ENCODE data around the gene RNF212. TPM values are rescaled to one million over a fixed set of nuclear protein-coding genes. Genes with fewer than 3 reads are reported as not detected.

The RNF212 gene
- total RNA-seq, 4 donors from 2014 or later, result 6.7 to 31.1 (median 8.6) TPM

DNA sequence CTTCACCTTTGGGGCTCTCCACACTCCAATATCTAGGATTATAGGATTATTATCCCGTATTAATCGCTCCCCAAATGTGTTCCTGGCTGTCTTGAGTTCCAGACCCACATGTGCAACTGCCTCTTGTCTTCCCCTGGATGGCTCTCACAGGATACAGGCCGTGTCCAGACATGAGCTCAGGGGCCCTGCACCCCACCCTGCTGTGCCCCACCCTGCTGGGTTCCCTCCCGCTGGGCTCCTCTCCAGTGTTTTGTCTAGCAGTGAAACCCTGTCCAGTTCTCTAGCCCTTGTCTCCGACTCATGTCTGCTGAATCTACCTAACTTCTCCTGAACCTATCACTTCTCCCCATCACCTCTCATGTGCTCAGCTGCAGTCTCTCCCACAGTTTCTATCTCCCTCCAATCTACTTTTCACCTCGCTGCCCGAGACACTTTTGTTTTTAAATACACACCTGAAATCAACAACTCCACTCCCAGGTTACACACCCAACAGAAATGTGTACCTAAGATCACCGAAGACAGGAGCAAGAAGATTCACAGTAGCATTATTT, 2.0 kb downstream of the RNF212 start:
- Histone ChIP-seq H3K4me1 (peaks cover 0 to 22% of the 10 kb centered on the region in 2 donors), H3K36me3 (no peaks in the 10 kb centered on the region), H3K4me3 (replicated peaks in 1 of 3) (no peak overlapping the region), H3K27me3 (no peaks in the 10 kb centered on the region), H3K27ac (no peak overlapping the region), H3K9me3 (no peaks in the 10 kb centered on the region)
- DNase-seq, result no peak
- 50 to 60% methylated on average over 8 of the region's 8 CpGs for WGBS, 2 donors
- TF ChIP-seq POLR2A (IDR thresholded peaks at IDR 0.05), result no peak
- TF ChIP-seq, protein P1, sequence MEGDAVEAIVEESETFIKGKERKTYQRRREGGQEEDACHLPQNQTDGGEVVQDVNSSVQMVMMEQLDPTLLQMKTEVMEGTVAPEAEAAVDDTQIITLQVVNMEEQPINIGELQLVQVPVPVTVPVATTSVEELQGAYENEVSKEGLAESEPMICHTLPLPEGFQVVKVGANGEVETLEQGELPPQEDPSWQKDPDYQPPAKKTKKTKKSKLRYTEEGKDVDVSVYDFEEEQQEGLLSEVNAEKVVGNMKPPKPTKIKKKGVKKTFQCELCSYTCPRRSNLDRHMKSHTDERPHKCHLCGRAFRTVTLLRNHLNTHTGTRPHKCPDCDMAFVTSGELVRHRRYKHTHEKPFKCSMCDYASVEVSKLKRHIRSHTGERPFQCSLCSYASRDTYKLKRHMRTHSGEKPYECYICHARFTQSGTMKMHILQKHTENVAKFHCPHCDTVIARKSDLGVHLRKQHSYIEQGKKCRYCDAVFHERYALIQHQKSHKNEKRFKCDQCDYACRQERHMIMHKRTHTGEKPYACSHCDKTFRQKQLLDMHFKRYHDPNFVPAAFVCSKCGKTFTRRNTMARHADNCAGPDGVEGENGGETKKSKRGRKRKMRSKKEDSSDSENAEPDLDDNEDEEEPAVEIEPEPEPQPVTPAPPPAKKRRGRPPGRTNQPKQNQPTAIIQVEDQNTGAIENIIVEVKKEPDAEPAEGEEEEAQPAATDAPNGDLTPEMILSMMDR (IDR thresholded peaks at IDR 0.05), result no peak
- intact Hi-C loops (cut with DNase I), result no loop called here

DNA sequence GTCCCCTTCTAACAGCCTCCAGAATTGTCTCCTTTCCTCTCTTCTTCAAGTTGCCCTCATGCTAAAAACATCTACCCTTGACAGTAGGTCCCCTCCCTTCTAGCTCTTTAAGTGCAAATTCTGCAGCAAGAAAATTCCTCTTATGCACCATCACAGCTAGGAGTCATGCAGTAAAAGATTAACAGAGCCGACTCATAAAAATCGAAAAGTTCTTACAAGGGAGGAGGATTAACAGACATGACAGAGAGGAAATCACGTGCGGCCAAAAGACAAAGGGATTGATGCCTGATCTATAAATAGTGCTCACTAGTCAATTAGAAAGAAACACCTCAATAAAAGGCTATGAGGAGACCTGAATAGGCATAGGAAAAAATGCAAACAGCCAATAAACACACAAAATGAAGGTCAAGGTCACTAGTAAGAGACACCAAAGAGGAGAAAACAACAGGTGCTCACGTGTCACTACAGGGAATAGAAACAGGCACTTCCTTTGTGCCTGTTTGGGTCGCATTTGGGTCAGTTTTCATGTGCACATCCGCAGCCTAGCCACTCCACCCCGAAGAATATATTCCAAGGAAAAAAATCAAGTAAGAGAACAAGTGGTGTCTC, 3.4 kb downstream of the RNF212 start:
- H3K9me3 ChIP-seq, result no peaks in the 10 kb centered on the region
- DNase-seq, result no peak
- 77 to 79% methylated on average over 8 of the region's 8 CpGs for WGBS, 2 donors
- H3K4me1 ChIP-seq, result peaks cover 0 to 15% of the 10 kb centered on the region in 2 donors
- TF ChIP-seq POLR2A (IDR thresholded peaks at IDR 0.05), result no peak
- TF ChIP-seq, protein P1 (IDR thresholded peaks at IDR 0.05), result no peak
- intact Hi-C loops (cut with DNase I), result no loop called here
- H3K27me3 ChIP-seq, result no peaks in the 10 kb centered on the region
- H3K36me3 ChIP-seq, result no peaks in the 10 kb centered on the region
- no peak overlapping the region for H3K4me3 ChIP-seq (replicated peaks in 1 of 3)
- H3K27ac ChIP-seq, result no peak overlapping the region

DNA sequence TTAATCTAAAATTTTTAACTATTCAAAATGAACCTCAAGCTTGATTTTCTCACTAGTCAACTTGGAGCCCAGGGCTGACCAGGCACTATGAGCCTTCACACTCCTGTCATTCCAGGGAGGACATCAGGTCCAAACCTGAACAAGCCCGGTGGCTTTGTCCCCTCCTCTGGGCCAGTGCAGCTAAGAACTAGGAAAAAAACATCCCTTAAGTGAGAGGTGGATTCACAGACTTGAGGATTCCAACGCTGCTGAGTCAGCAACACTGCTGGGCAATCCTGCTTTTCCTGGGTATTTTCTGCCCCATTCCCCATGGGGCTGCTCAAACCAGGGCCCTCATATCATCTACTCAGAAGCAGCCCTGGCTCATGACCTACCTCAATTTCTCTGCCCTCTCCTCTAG, 4.0 kb downstream of the RNF212 start:
- Histone ChIP-seq H3K9me3 (no peaks in the 10 kb centered on the region), H3K27ac (no peak overlapping the region), H3K36me3 (no peaks in the 10 kb centered on the region), H3K4me1 (peaks cover 0 to 15% of the 10 kb centered on the region in 2 donors), H3K27me3 (no peaks in the 10 kb centered on the region), H3K4me3 (replicated peaks in 1 of 3) (no peak overlapping the region)
- no peak for DNase-seq
- WGBS, 2 donors, result 71 to 73% methylated on average over 2 of the region's 2 CpGs
- intact Hi-C loops (cut with DNase I), result no loop called here
- no peak for TF ChIP-seq POLR2A (IDR thresholded peaks at IDR 0.05)
- TF ChIP-seq, protein P1 (IDR thresholded peaks at IDR 0.05), result no peak

DNA sequence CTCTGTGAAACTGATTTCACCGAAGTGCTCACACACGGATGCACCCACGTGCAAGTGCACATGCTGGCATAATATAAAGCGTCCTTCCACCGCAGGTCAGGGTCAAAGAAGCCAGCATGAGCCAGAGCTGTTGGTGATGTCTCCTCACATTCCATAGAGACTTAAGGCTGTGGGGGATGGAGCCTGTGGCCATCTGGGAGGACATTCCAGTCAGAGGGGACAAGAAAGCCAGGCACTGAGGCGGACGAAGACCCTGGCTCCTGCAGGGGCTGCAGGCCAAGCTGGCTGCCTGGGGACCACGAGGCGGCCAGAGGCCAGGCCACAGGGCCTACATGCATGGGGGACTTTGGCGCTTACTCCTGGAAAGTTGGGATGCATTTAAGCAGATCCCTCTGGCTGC, 7.7 kb downstream of the RNF212 start:
- intact Hi-C loops (cut with DNase I), result no loop called here
- no peak for DNase-seq
- no peaks in the 10 kb centered on the region for H3K36me3 ChIP-seq
- no peak overlapping the region for H3K27ac ChIP-seq
- no peak for TF ChIP-seq POLR2A (IDR thresholded peaks at IDR 0.05)
- TF ChIP-seq, protein P1 (IDR thresholded peaks at IDR 0.05), result no peak
- H3K4me3 ChIP-seq (replicated peaks in 1 of 3), result no peak overlapping the region
- WGBS, 2 donors, result 66 to 77% methylated on average over 8 to 9 of the region's 10 CpGs
- no peaks in the 10 kb centered on the region for H3K9me3 ChIP-seq
- no peaks in the 10 kb centered on the region for H3K27me3 ChIP-seq
- no peaks in the 10 kb centered on the region for H3K4me1 ChIP-seq

DNA sequence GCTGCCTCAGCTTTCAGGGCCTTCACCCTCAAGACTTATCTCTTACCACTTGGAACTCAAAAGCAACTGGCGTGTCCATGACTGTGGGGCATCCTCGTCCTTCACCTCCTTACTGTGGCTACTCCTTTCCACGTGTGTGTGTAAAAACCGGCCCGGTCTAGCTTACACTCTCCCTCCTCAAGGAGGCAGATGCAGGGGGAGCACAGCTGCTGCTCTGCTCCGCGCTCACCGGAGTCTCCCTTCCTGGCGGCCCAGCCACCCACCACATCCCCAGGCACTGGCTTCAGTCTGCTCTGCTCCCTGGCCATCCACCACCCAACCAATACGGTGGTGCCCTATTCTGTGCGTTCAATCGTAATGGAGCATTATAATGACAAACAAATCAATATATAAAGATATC, 8.3 kb downstream of the RNF212 start:
- TF ChIP-seq POLR2A (IDR thresholded peaks at IDR 0.05), result no peak
- TF ChIP-seq, protein P1 (IDR thresholded peaks at IDR 0.05), result no peak
- Histone ChIP-seq H3K36me3 (no peaks in the 10 kb centered on the region), H3K4me3 (replicated peaks in 1 of 3) (no peak overlapping the region), H3K27me3 (no peaks in the 10 kb centered on the region), H3K9me3 (no peaks in the 10 kb centered on the region), H3K27ac (no peak overlapping the region), H3K4me1 (no peaks in the 10 kb centered on the region)
- intact Hi-C loops (cut with DNase I), result no loop called here
- WGBS, 2 donors, result 64 to 77% methylated on average over 12 of the region's 12 CpGs
- no peak for DNase-seq

Measured in thyroid gland (tissue), 4 donors.